Vagina (tissue), 2 donors: Measurements from ENCODE around the gene WFIKKN2. TPM values are rescaled to one million over a fixed set of nuclear protein-coding genes. Genes with fewer than 3 reads are reported as not detected.

ENCODE experiments used
- DNase-seq, 2 donors: peaks; one replicate each; pipeline ENCODE4 v3.0.0-alpha.2; 2017; ENCODE audit errors: extremely low spot score in 2 of 2
- H3K27ac ChIP-seq: fragments of 200-600 bp; sonication (generic); one replicate; pipeline ENCODE4 v1.5.1; 2019
- H3K27me3 ChIP-seq: fragments of 200-600 bp; sonication (generic); one replicate; pipeline ENCODE4 v1.5.1; 2019
- H3K36me3 ChIP-seq, 2 donors: fragments of 200-600 bp; sonication (generic); one replicate each; pipeline ENCODE4 v1.5.1; 2017 to 2019
- H3K4me1 ChIP-seq: fragments of 200-600 bp; sonication (generic); one replicate; pipeline ENCODE4 v1.5.1; 2019
- H3K4me3 ChIP-seq, 2 donors: fragments of 200-600 bp; sonication (generic); 1 replicate in 1 of 2; 2 replicates in 1 of 2; pipeline ENCODE4 v1.5.1; 2016 to 2019
- H3K9me3 ChIP-seq: fragments of 200-600 bp; sonication (generic); one replicate; pipeline ENCODE4 v1.5.1; 2019
- POLR2A ChIP-seq, 2 donors: fragments of 450-650 bp; IDR thresholded peaks; one replicate each; pipeline ENCODE4 v1.6.1; 2017; ENCODE audit warnings: antibody characterized with exemption in 2 of 2, mild to moderate bottlenecking in 2 of 2, moderate library complexity in 2 of 2
- POLR2AphosphoS5 ChIP-seq, 2 donors: sonication (generic); formaldehyde crosslinking; IDR thresholded peaks; one replicate each; pipeline ENCODE4 v1.9.0; 2017; ENCODE audit warnings: antibody characterized with exemption in 2 of 2, mild to moderate bottlenecking in 2 of 2, low read depth in 1 of 2; ENCODE audit not compliant: insufficient read depth in 1 of 2
- intact Hi-C: fragments of 100-400 bp; cut with DNase I; formaldehyde crosslinking; loops from one replicate; pipeline ENCODE4 v1.15.1; 2023
- total RNA-seq: library from RNA; depleted of rRNA; stranded (reverse); fragments of >200 nt; gene quantifications from one replicate; pipeline ENCODE4 v1.2.3, GENCODE V29; 2016
- TF ChIP-seq, protein P1 (sequence below), 3 experiments: fragments of 450-650 bp in 2 of 3; fragments of 200-600 bp in 1 of 3; sonication (generic) in 1 of 3; IDR thresholded peaks; one replicate each; pipeline ENCODE4 v1.5.1; 2017 to 2019; ENCODE audit warnings: antibody characterized with exemption in 3 of 3, mild to moderate bottlenecking in 2 of 3, moderate library complexity in 2 of 3

Gene WFIKKN2
- total RNA-seq, 1 donor from 2014 or later = 0.49 TPM

- H3K27me3 ChIP-seq = no peaks in the 10 kb centered on the region
- H3K4me3 ChIP-seq = no peak overlapping the region
- intact Hi-C loops = no loop called here
- H3K27ac ChIP-seq = no peak overlapping the region
- no peak for DNase-seq
- TF ChIP-seq POLR2A (IDR thresholded peaks at IDR 0.05) (no peak), POLR2AphosphoS5 (IDR thresholded peaks at IDR 0.05; ENCODE audit: insufficient read depth in 1 of 2, low read depth in 1 of 2) (no peak)
- TF ChIP-seq, protein P1, sequence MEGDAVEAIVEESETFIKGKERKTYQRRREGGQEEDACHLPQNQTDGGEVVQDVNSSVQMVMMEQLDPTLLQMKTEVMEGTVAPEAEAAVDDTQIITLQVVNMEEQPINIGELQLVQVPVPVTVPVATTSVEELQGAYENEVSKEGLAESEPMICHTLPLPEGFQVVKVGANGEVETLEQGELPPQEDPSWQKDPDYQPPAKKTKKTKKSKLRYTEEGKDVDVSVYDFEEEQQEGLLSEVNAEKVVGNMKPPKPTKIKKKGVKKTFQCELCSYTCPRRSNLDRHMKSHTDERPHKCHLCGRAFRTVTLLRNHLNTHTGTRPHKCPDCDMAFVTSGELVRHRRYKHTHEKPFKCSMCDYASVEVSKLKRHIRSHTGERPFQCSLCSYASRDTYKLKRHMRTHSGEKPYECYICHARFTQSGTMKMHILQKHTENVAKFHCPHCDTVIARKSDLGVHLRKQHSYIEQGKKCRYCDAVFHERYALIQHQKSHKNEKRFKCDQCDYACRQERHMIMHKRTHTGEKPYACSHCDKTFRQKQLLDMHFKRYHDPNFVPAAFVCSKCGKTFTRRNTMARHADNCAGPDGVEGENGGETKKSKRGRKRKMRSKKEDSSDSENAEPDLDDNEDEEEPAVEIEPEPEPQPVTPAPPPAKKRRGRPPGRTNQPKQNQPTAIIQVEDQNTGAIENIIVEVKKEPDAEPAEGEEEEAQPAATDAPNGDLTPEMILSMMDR (IDR thresholded peaks at IDR 0.05) = no peak
- no peaks in the 10 kb centered on the region for H3K36me3 ChIP-seq
- H3K4me1 ChIP-seq = no peaks in the 10 kb centered on the region
- H3K9me3 ChIP-seq = no peaks in the 10 kb centered on the region
Measured at GRCh38 chr17:50805486-50805885, 29.9 kb upstream of the WFIKKN2 start.

DNA sequence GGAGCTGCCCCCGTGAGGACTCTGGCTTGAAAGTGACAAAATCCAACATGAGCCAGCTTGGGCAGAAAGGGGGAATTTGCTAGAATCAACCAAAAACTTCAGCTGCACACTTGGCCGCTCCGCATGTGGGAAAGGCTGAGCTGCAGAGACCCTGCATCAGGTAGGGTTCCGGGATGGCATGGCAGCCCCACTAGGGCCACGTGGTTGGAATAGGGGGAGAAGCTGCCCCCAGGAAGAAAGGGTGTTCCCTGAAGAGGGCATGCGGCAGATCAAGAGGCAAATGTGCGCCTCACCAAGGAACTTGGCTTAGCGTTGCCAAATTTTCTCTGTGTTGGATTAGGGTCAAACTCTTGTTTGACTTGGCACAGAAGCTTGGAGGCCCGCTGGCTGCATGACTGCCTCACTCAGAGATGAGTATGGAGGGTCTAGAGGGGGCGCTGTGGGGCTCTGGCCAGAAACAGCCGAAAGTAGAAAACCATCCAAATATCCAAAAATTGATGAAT lies 29.2 kb upstream of the WFIKKN2 start:
- TF ChIP-seq POLR2AphosphoS5 (IDR thresholded peaks at IDR 0.05; ENCODE audit: insufficient read depth in 1 of 2, low read depth in 1 of 2) (no peak), POLR2A (IDR thresholded peaks at IDR 0.05) (no peak)
- TF ChIP-seq, protein P1 (IDR thresholded peaks at IDR 0.05) = no peak
- no peak for DNase-seq

GRCh38 chr17:50807009-50807408 lies 28.4 kb upstream of the WFIKKN2 start:
- Histone ChIP-seq H3K36me3 (no peaks in the 10 kb centered on the region), H3K4me1 (no peaks in the 10 kb centered on the region), H3K27me3 (no peaks in the 10 kb centered on the region), H3K9me3 (no peaks in the 10 kb centered on the region), H3K4me3 (no peak overlapping the region), H3K27ac (no peak overlapping the region)
- intact Hi-C loops = no loop called here
- DNase-seq = no peak
- no peak for TF ChIP-seq POLR2A (IDR thresholded peaks at IDR 0.05)
- TF ChIP-seq POLR2AphosphoS5 (IDR thresholded peaks at IDR 0.05; ENCODE audit: insufficient read depth in 1 of 2, low read depth in 1 of 2) = no peak
- TF ChIP-seq, protein P1 (IDR thresholded peaks at IDR 0.05) = no peak

More for the DNA sequence above, 29.2 kb upstream of the WFIKKN2 start:
- no peaks in the 10 kb centered on the region for H3K36me3 ChIP-seq
- intact Hi-C loops = no loop called here
- no peak overlapping the region for H3K27ac ChIP-seq
- H3K27me3 ChIP-seq = no peaks in the 10 kb centered on the region
- no peaks in the 10 kb centered on the region for H3K4me1 ChIP-seq
- no peaks in the 10 kb centered on the region for H3K9me3 ChIP-seq
- H3K4me3 ChIP-seq = no peak overlapping the region

DNA sequence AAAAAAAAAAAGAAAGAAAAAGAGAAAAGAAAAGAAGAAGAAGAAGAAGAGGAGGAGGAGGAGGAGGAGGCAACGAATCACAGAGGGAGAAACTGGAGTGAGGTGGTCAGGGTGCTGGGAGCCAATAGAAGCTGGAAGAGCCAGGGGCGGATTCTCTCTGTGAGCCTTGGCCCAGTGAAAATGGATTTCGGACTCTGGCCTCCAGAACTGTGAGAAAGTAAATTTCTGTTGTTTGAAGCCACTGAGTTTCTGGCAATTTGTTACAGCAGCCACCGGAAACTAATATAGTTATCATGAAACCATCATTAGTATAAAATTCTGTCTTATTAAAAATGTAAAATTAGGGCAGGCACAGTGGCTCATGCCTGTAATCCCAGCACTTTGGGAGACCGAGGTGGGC lies 27.7 kb upstream of the WFIKKN2 start:
- Histone ChIP-seq H3K9me3 (no peaks in the 10 kb centered on the region), H3K27me3 (no peaks in the 10 kb centered on the region), H3K4me1 (no peaks in the 10 kb centered on the region), H3K36me3 (no peaks in the 10 kb centered on the region), H3K27ac (no peak overlapping the region), H3K4me3 (no peak overlapping the region)
- TF ChIP-seq POLR2A (IDR thresholded peaks at IDR 0.05) (no peak), POLR2AphosphoS5 (IDR thresholded peaks at IDR 0.05; ENCODE audit: insufficient read depth in 1 of 2, low read depth in 1 of 2) (no peak)
- TF ChIP-seq, protein P1 (IDR thresholded peaks at IDR 0.05) = no peak
- DNase-seq = no peak
- intact Hi-C loops = no loop called here

DNA sequence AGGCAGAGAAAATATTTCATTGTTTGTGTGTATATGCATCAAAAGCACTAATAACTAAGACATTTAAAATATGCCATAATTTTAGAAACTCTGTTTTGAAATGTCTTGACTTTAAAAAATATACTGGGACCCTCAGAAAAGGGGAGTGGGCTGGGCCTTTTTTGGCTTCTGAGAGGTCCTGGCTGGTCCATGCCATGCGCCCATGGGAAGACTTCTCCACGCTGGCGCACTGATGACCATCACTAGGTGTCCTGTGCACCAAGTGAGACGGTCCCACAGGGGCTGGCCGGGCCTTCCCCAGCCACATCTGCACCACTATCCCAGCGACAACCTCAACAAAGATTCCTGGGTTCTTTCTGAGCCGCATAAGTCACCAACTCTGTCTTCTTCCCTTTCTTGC lies 27.0 kb upstream of the WFIKKN2 start:
- intact Hi-C loops = no loop called here
- DNase-seq = no peak
- no peaks in the 10 kb centered on the region for H3K27me3 ChIP-seq
- H3K36me3 ChIP-seq = no peaks in the 10 kb centered on the region
- no peaks in the 10 kb centered on the region for H3K9me3 ChIP-seq
- H3K4me1 ChIP-seq = no peaks in the 10 kb centered on the region
- no peak overlapping the region for H3K4me3 ChIP-seq
- H3K27ac ChIP-seq = no peak overlapping the region
- TF ChIP-seq, protein P1 (IDR thresholded peaks at IDR 0.05) = no peak
- TF ChIP-seq POLR2A (IDR thresholded peaks at IDR 0.05) (no peak), POLR2AphosphoS5 (IDR thresholded peaks at IDR 0.05; ENCODE audit: insufficient read depth in 1 of 2, low read depth in 1 of 2) (no peak)
